Spleen (tissue), 11 donors: ENCODE results near the gene KRTAP5-1. TPM values are rescaled to one million over a fixed set of nuclear protein-coding genes. Genes with fewer than 3 reads are reported as not detected.

Experiments used
- DNase-seq: peaks from one replicate; pipeline ENCODE4 v3.0.0-alpha.2; 2020
- H3K27ac ChIP-seq, 8 donors: fragments of 200-600 bp; sonication (generic) in 7 of 8; 1 replicate in 4 of 8; 2 replicates in 4 of 8; pipeline versions ENCODE4 v1.5.0 to v1.8.0; 2016 to 2021; ENCODE audit warnings: inconsistent platforms in 4 of 8, mild to moderate bottlenecking in 4 of 8, moderate library complexity in 1 of 8
- H3K27me3 ChIP-seq, 7 donors: fragments of 200-600 bp; sonication (generic) in 6 of 7; replicated peaks in 1 of 7; 1 replicate in 4 of 7; 2 replicates in 3 of 7; pipeline versions ENCODE4 v1.5.0 to v1.8.0; 2016 to 2021; ENCODE audit warnings: inconsistent platforms in 3 of 7, mild to moderate bottlenecking in 1 of 7
- H3K36me3 ChIP-seq, 6 donors: fragments of 200-600 bp; sonication (generic) in 5 of 6; 1 replicate in 4 of 6; 2 replicates in 2 of 6; pipeline versions ENCODE4 v1.5.0 to v1.8.0; 2016 to 2021; ENCODE audit warnings: inconsistent platforms in 2 of 6
- H3K4me1 ChIP-seq, 6 donors: fragments of 200-600 bp; sonication (generic) in 5 of 6; 1 replicate in 3 of 6; 2 replicates in 3 of 6; pipeline versions ENCODE4 v1.5.0 to v1.8.0; 2016 to 2021; ENCODE audit warnings: inconsistent platforms in 3 of 6
- H3K4me3 ChIP-seq, 8 donors: fragments of 200-600 bp; sonication (generic) in 7 of 8; 1 replicate in 4 of 8; 2 replicates in 4 of 8; pipeline versions ENCODE4 v1.5.0 to v1.8.0; 2016 to 2021; ENCODE audit warnings: inconsistent platforms in 4 of 8, mild to moderate bottlenecking in 4 of 8, moderate library complexity in 2 of 8
- H3K9me3 ChIP-seq, 8 donors: fragments of 200-600 bp; sonication (generic) in 7 of 8; 1 replicate in 4 of 8; 2 replicates in 4 of 8; pipeline versions ENCODE4 v1.5.0 to v1.8.0; 2016 to 2021; ENCODE audit warnings: inconsistent platforms in 4 of 8
- POLR2A ChIP-seq, 3 donors: fragments of 450-650 bp; IDR thresholded peaks; one replicate each; pipeline ENCODE4 v1.5.1; 2017; ENCODE audit warnings: antibody characterized with exemption in 3 of 3, mild to moderate bottlenecking in 1 of 3
- POLR2AphosphoS5 ChIP-seq, 3 donors: sonication (generic); formaldehyde crosslinking; IDR thresholded peaks; one replicate each; pipeline ENCODE4 v1.5.1; 2017; ENCODE audit warnings: antibody characterized with exemption in 3 of 3
- WGBS, 5 donors: extraction: QIAGEN DNeasy Blood & Tissue Kit in 3 of 5; methylation state at CpG; one replicate each; pipeline versions ENCODE4 v1.1.5 to v1.1.7; 2013 to 2018; 5-methylcytosine and 5-hydroxymethylcytosine counted together
- intact Hi-C: fragments of 100-400 bp; cut with DNase I; formaldehyde crosslinking; loops from one replicate; pipeline ENCODE4 v1.15.0; 2023; ENCODE audit warnings: low total_unique reads
- polyA plus RNA-seq, 3 donors: library from polyadenylated mRNA; stranded (reverse); fragments of 200-250 nt; gene quantifications; one replicate each; pipeline ENCODE4 v1.2.1, GENCODE V29; 2013
- total RNA-seq, 7 donors: library from RNA; depleted of rRNA in 3 of 7; stranded (reverse); fragments of >200 nt in 3 of 7; fragmentation: NEBNext Ultra II Directional in 4 of 7; extraction: Animal tissue kit (Norgen Biotek cat#: 25700) in 4 of 7; gene quantifications; one replicate each; pipeline versions ENCODE4 v1.1.0 to v1.2.1, GENCODE V29; 2016 to 2021
- TF ChIP-seq, protein P1 (sequence below), 11 experiments: fragments of 200-600 bp in 7 of 11; fragments of 450-650 bp in 4 of 11; sonication (generic) in 4 of 11; IDR thresholded peaks in 8 of 11; conservative IDR thresholded peaks in 3 of 11; 1 replicate in 7 of 11; 2 replicates in 4 of 11; pipeline versions ENCODE4 v1.4.0 to v1.8.0; 2016 to 2021; ENCODE audit warnings: antibody characterized with exemption in 11 of 11, inconsistent platforms in 4 of 11, mild to moderate bottlenecking in 1 of 11
- donor health status: healthy with polysubstance abuse.
- donor health status: DM: no; HTN: no; CAD: no; lungs with moderate emphysema.
- donor health status: DM: no; HTN: no; CAD: no.
- donor health status: Bipolar disorder and iron deficiency.
- donor health status: healthy.
- donor health status: DM: no; HTN: no; CAD: no.
- donor health status: DM: yes; HTN: yes; CAD: no.

Gene KRTAP5-1
- total and polyA plus RNA-seq, 10 donors = not detected

DNA sequence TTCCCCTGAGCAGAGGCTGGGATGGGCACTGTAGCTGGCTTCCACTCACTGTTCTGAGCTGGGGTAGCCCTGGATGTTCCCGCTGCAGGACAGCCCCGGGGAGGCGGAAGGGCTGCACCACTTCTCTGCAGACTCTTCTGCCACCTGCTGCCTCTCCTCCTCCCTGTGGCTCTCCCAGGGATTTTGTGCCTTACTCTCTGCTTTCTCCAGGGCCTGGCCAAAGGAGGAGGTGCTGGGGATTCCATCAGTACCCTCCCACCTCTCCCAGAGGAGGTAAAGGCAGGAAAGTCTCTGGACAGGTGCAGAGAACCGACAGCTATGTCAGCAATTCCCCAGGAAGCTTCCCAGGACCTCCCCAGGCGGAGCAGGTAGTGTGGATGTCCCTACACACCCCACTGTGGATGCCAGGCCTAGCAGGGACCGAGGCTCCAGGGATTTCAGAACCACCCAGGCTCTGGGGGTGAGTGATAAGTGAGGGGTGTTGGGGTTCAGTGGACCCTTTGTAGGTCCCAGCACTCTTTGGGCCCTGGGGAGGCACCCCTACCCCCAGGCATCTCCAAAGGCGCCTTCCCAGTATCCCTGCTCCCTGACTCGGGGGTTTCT is 24.3 kb downstream of the KRTAP5-1 start:
- 87 to 90% (median 87%) methylated on average over 5 to 8 of the region's 8 CpGs for WGBS, 5 donors
- peaks cover 0 to 58% (median 3%) of the 10 kb centered on the region in 6 donors for H3K36me3 ChIP-seq
- TF ChIP-seq, protein P1, sequence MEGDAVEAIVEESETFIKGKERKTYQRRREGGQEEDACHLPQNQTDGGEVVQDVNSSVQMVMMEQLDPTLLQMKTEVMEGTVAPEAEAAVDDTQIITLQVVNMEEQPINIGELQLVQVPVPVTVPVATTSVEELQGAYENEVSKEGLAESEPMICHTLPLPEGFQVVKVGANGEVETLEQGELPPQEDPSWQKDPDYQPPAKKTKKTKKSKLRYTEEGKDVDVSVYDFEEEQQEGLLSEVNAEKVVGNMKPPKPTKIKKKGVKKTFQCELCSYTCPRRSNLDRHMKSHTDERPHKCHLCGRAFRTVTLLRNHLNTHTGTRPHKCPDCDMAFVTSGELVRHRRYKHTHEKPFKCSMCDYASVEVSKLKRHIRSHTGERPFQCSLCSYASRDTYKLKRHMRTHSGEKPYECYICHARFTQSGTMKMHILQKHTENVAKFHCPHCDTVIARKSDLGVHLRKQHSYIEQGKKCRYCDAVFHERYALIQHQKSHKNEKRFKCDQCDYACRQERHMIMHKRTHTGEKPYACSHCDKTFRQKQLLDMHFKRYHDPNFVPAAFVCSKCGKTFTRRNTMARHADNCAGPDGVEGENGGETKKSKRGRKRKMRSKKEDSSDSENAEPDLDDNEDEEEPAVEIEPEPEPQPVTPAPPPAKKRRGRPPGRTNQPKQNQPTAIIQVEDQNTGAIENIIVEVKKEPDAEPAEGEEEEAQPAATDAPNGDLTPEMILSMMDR (IDR thresholded peaks at IDR 0.05 in 8 of 11, conservative IDR thresholded peaks at IDR 0.05 in 3 of 11) = no peak
- peaks cover 4 to 59% (median 32%) of the 10 kb centered on the region in 6 donors for H3K4me1 ChIP-seq
- no peak for DNase-seq
- H3K9me3 ChIP-seq = no peaks in the 10 kb centered on the region
- H3K27me3 ChIP-seq = peaks cover 0 to 77% (median 0%) of the 10 kb centered on the region in 7 donors
- H3K27ac ChIP-seq = no peak overlapping the region
- no peak overlapping the region for H3K4me3 ChIP-seq
- intact Hi-C loops = no loop called here

DNA sequence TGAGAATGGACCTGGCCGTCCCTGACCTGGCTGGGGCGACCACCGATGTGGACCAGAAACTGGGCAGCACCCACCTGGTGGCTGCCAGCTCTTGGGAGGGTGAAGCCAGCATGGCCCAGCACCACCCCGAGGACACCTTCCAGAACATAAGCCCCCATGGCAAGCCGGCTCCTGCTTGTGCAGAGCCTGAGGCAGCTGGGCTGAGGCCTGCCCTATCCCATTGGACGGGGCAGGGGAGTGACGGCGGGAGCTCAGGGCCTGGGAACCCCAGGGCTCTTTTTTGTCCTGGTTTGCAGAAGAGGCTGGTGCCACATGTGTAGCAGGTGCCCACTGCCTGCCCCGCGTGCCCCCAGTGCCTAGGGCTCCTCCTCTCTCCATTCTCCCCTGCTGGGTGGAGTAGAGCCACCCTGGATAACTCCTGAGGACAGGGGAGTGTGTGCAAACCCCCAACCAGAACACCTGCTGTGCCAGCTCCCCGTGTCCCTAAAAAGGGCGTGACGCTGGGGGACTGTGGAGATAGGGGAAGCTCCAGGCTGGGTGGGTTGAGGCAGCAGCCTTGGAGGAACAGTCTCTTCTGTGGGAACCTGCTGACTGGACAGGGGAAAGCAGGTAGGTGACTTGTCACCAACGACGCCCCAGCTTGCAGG is 25.0 kb downstream of the KRTAP5-1 start:
- TF ChIP-seq, protein P1 (IDR thresholded peaks at IDR 0.05 in 8 of 11, conservative IDR thresholded peaks at IDR 0.05 in 3 of 11) = no peak
- TF ChIP-seq POLR2A (IDR thresholded peaks at IDR 0.05) = no peak
- no peak for TF ChIP-seq POLR2AphosphoS5 (IDR thresholded peaks at IDR 0.05)
- DNase-seq = peak; percentile 75
- Histone ChIP-seq H3K36me3 (peaks cover 0 to 58% (median 3%) of the 10 kb centered on the region in 6 donors), H3K27me3 (peaks cover 0 to 77% (median 0%) of the 10 kb centered on the region in 7 donors), H3K4me1 (peaks cover 4 to 53% (median 32%) of the 10 kb centered on the region in 6 donors), H3K27ac (peak overlapping the region in 5 of 8 donors; percentile 45 to 82 (median 69)), H3K4me3 (no peak overlapping the region), H3K9me3 (no peaks in the 10 kb centered on the region)
- 76 to 85% (median 83%) methylated on average over 12 to 15 of the region's 15 CpGs for WGBS, 5 donors
- intact Hi-C loops = no loop called here

DNA sequence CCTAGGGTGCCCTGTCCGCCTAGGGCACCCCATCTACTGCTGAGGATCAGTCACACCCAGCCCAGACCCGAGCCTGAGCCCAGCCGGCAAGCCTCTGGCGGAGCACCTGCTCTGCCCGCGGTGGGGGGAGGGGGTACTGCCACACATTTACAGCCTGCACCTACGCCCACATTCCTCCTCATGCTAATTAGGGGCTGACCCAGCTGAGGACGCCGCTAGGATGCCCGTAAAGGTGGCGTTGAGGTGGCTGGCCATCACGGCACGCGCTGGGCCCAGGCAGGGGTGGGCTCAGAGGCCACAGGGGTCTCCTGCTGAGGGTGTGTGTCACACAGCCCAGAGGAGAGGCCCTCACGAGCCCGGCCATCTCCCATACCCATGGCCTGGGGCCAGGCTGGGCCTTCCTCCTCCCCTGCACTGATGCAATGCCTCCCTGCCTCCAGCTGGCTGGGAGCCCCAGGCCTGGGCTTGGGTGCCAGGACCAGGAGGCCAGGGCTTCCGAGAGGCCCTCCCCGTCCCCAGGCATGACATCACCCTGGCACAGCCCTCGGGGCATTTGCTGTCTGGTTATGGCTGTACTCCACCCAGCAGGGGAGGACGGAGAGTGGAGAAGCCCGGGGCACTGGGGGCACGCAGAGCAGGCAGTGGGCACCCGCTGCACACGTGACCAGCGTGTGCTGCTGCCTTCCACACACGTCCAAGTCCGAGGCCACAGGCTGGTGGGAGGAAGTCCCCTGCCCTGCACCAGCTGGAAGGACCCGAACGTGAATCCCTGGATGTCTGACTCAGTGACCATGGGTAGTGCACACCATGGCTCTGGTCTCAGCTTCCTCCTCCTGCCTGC is 25.8 kb downstream of the KRTAP5-1 start:
- intact Hi-C loops = no loop called here
- Histone ChIP-seq H3K4me3 (no peak overlapping the region), H3K4me1 (peaks cover 4 to 45% (median 25%) of the 10 kb centered on the region in 6 donors), H3K9me3 (no peaks in the 10 kb centered on the region), H3K27me3 (peaks cover 0 to 75% (median 0%) of the 10 kb centered on the region in 7 donors), H3K27ac (peak overlapping the region in 5 of 8 donors; percentile 45 to 82 (median 69)), H3K36me3 (peaks cover 0 to 58% (median 3%) of the 10 kb centered on the region in 6 donors)
- WGBS, 5 donors = 39 to 63% (median 55%) methylated on average over 19 to 29 of the region's 29 CpGs
- DNase-seq = peak; percentile 76
- TF ChIP-seq POLR2AphosphoS5 (IDR thresholded peaks at IDR 0.05) = peak; percentile 59 to 72 (median 71)
- TF ChIP-seq, protein P1 (IDR thresholded peaks at IDR 0.05 in 8 of 11, conservative IDR thresholded peaks at IDR 0.05 in 3 of 11) = no peak
- no peak for TF ChIP-seq POLR2A (IDR thresholded peaks at IDR 0.05)
